ENCODE measurements around the gene CST2.
"Not testable (repeated sequence)": the region's sequence is repeated elsewhere in the genome, so short reads cannot be mapped to it uniquely, and the experiment has no call there.

Gene CST2

DNA sequence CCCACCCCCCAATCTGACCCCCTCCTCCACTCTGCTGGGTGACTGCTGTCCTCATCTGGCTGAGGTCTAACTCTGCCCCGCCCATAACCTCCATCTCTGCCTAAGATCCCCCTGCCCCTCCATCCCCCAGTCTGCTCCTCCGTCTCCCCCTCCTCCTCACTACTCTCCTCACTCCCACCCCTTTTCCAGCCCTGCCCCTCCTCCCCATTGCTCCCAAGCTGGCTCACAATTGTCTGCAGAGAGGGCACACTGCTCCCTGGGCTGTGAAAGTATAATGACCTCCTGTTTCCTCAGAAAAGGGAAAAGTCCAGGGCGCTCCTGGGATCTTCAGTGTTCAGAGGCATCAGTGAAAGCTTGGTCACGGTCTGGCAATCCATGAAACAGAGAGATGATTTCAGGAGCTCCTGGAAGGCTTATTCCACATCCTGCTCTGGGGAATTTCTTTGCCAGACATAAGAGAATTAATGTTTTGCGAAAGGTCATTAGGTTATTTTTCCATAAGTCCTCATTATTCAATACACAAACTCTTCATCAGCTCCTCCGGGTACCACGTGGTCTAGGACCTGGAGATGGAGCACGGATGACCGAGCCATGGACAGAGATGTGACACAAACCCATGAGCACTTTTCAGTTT, 31.6 kb upstream of the CST2 start:
- no CpG with 5 or more reads among the region's 9 CpGs for WGBS (ENCODE audit: insufficient coverage, insufficient read length)
- Histone ChIP-seq H3K27me3 (ENCODE audit: control insufficient read depth, insufficient read depth, low read length) (no peaks in the 10 kb centered on the region), H3K27ac (ENCODE audit: low read length) (no peak overlapping the region), H3K36me3 (ENCODE audit: control insufficient read depth, insufficient read depth, low read length) (no peaks in the 10 kb centered on the region), H3K9me3 (ENCODE audit: control insufficient read depth, insufficient read depth, low read length) (no peaks in the 10 kb centered on the region), H3K4me1 (ENCODE audit: control insufficient read depth, insufficient read depth, low read length) (no peaks in the 10 kb centered on the region), H3K4me3 (ENCODE audit: low read length) (no peak overlapping the region)
- DNase-seq (ENCODE audit: low read depth, low spot score): no peak

DNA sequence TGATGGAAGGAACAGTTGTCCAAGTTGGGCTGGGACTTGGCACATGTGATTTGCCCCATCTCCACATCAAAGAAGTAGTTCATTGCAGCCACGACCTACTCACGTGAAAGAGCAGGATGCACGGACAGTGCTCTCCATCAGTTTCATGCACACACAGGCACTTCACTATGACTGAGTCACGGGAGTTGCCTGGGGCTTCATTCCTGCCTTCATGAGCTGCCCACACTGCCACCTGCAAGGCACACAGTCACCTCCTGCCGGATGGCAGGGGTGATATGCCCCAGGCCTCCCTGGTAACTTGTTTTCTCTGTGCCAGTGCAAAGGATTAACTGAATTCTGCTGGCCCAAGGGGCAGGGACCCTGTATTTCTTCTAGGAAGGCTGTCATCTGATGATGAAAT, 30.2 kb upstream of the CST2 start:
- Histone ChIP-seq H3K36me3 (ENCODE audit: control insufficient read depth, insufficient read depth, low read length) (no peaks in the 10 kb centered on the region), H3K9me3 (ENCODE audit: control insufficient read depth, insufficient read depth, low read length) (no peaks in the 10 kb centered on the region), H3K27ac (ENCODE audit: low read length) (no peak overlapping the region), H3K4me3 (ENCODE audit: low read length) (no peak overlapping the region), H3K27me3 (ENCODE audit: control insufficient read depth, insufficient read depth, low read length) (no peaks in the 10 kb centered on the region), H3K4me1 (ENCODE audit: control insufficient read depth, insufficient read depth, low read length) (no peaks in the 10 kb centered on the region)
- no peak for DNase-seq (ENCODE audit: low read depth, low spot score)
- no CpG with 5 or more reads among the region's 5 CpGs for WGBS (ENCODE audit: insufficient coverage, insufficient read length)

DNA sequence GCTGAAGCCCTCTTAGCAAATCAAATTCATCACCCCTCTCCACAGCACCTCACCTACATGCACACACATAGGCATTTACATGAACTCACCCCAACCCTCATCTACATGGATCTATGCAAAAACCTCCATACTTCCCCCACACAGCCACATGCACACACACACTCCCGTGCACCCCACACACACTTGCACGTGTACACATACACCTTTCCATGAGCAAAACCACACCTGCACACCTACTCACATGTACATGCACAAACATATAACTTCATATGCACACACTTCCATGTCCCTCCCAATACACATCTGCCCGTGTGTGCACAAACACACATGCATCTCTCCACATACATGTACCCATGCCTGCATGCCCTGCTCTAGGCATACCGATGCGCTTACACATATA, 29.7 kb upstream of the CST2 start:
- H3K4me1 ChIP-seq (ENCODE audit: control insufficient read depth, insufficient read depth, low read length): no peaks in the 10 kb centered on the region
- no peak overlapping the region for H3K27ac ChIP-seq (ENCODE audit: low read length)
- H3K4me3 ChIP-seq (ENCODE audit: low read length): no peak overlapping the region
- WGBS (ENCODE audit: insufficient coverage, insufficient read length): no CpG with 5 or more reads among the region's 5 CpGs
- no peaks in the 10 kb centered on the region for H3K27me3 ChIP-seq (ENCODE audit: control insufficient read depth, insufficient read depth, low read length)
- DNase-seq (ENCODE audit: low read depth, low spot score): no peak
- H3K9me3 ChIP-seq (ENCODE audit: control insufficient read depth, insufficient read depth, low read length): no peaks in the 10 kb centered on the region
- H3K36me3 ChIP-seq (ENCODE audit: control insufficient read depth, insufficient read depth, low read length): no peaks in the 10 kb centered on the region

DNA sequence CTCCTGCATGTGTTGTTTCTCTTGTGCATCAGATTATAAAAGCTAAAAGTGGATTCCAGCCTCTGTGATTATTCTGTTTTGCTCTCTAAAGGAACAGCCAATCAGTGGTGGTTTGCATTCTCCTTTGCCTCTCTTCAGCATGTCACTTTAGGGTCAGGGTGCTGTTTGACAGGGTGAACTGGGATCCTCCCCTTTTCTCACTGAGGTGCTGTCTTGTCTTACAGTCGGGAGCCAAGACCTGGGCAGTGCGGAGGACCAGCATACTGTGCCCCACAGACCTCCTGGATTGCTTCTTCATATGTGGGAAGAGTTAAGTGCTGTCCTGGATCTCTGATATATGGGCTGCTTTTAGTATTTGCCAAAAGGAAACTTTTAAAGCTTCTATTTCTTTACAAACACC, 15.2 kb upstream of the CST2 start:
- no CpG with 5 or more reads among the region's 2 CpGs for WGBS (ENCODE audit: insufficient coverage, insufficient read length)
- H3K27ac ChIP-seq (ENCODE audit: low read length): no peak overlapping the region
- H3K4me3 ChIP-seq (ENCODE audit: low read length): no peak overlapping the region
- no peaks in the 10 kb centered on the region for H3K9me3 ChIP-seq (ENCODE audit: control insufficient read depth, insufficient read depth, low read length)
- no peak for DNase-seq (ENCODE audit: low read depth, low spot score)
- H3K36me3 ChIP-seq (ENCODE audit: control insufficient read depth, insufficient read depth, low read length): no peaks in the 10 kb centered on the region
- no peaks in the 10 kb centered on the region for H3K27me3 ChIP-seq (ENCODE audit: control insufficient read depth, insufficient read depth, low read length)
- no peaks in the 10 kb centered on the region for H3K4me1 ChIP-seq (ENCODE audit: control insufficient read depth, insufficient read depth, low read length)

DNA sequence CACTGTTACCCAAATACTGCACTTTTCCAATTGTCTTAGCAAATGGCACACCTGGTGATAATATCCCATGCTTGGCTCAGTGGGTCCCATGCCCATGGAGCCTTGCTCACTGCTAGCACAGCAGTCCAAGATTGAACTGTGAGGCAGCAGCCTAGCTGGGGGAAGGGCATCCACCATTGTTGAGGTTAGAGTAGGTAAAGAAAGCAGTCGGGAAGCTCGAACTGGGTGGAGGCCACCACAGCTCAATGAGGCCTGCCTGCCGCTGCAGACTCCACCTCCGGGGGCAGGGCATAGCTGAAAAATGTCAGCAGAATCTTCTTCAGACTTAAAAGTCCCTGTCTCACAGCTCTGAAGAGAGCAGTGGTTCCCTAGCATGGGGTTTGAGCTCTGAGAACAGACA, 9.2 kb upstream of the CST2 start:
- no peaks in the 10 kb centered on the region for H3K9me3 ChIP-seq (ENCODE audit: control insufficient read depth, insufficient read depth, low read length)

DNA sequence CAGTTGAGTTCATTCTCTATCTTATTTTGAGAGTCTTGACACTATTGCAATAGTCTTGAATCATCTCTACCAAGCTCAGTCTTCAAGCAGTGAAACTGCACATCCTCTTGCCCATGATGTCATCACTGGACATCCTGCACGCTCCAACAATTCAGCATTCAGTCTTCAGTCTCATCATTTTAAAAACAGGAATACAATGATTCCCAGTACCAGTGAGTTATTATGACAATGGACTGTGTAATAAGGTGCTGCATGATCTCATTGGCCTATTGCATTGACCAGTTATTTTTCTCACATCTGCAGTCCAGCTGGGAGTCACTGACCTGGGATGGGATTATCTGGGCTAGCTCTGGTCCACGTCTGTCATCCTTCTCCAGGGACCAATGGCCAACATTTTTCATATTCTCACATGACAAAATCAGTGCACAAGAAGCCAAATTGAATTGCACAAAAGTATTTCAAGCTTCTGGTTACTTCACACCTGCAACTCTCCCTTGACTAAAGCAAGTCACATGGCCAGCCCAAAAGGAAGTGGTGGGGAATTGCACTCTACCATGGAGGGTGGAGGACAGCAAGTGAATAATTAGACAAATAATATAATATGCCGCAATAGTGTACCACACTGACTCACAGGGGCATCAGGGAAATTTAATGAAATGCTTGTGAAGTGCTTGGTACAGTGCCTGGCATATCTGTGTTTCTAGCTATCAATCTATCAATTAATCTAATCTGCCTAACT, 6.4 kb upstream of the CST2 start:
- no peak for DNase-seq (ENCODE audit: low read depth, low spot score)
- WGBS (ENCODE audit: insufficient coverage, insufficient read length): no CpG with 5 or more reads among the region's 3 CpGs
- no peak overlapping the region for H3K27ac ChIP-seq (ENCODE audit: low read length)
- H3K4me3 ChIP-seq (ENCODE audit: low read length): no peak overlapping the region
- no peaks in the 10 kb centered on the region for H3K36me3 ChIP-seq (ENCODE audit: control insufficient read depth, insufficient read depth, low read length)
- no peaks in the 10 kb centered on the region for H3K9me3 ChIP-seq (ENCODE audit: control insufficient read depth, insufficient read depth, low read length)
- H3K27me3 ChIP-seq (ENCODE audit: control insufficient read depth, insufficient read depth, low read length): no peaks in the 10 kb centered on the region
- H3K4me1 ChIP-seq (ENCODE audit: control insufficient read depth, insufficient read depth, low read length): no peaks in the 10 kb centered on the region

More for the DNA sequence above, 9.2 kb upstream of the CST2 start:
- WGBS (ENCODE audit: insufficient coverage, insufficient read length): no CpG with 5 or more reads among the region's 4 CpGs
- Histone ChIP-seq H3K27me3 (ENCODE audit: control insufficient read depth, insufficient read depth, low read length) (no peaks in the 10 kb centered on the region), H3K4me1 (ENCODE audit: control insufficient read depth, insufficient read depth, low read length) (no peaks in the 10 kb centered on the region), H3K27ac (ENCODE audit: low read length) (no peak overlapping the region), H3K36me3 (ENCODE audit: control insufficient read depth, insufficient read depth, low read length) (no peaks in the 10 kb centered on the region), H3K4me3 (ENCODE audit: low read length) (no peak overlapping the region)
- DNase-seq (ENCODE audit: low read depth, low spot score): no peak

DNA sequence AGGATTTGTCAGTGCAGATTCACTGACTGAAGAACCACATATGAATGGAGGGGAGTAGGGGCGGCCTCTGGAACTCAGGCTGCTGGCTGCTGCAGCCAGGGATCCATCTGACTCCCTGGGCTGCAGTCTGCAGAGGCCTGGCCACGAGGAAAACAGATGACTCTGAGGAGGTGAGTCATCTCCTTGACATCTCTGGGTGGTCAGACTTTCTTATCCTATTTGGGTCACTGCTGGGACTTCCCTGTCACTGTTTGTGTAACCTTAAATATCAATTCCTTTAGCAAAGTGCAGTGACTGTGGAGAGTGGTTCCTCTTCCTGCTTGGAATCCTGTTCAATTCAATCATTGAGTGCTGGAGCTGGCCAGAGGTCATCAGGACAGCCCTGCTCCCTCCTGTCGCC, 5.4 kb upstream of the CST2 start:
- H3K27ac ChIP-seq (ENCODE audit: low read length); H3K4me1 ChIP-seq (ENCODE audit: control insufficient read depth, insufficient read depth, low read length); H3K27me3 ChIP-seq (ENCODE audit: control insufficient read depth, insufficient read depth, low read length); DNase-seq (ENCODE audit: low read depth, low spot score); H3K9me3 ChIP-seq (ENCODE audit: control insufficient read depth, insufficient read depth, low read length); H3K36me3 ChIP-seq (ENCODE audit: control insufficient read depth, insufficient read depth, low read length); H3K4me3 ChIP-seq (ENCODE audit: low read length): not testable (repeated sequence)
- WGBS (ENCODE audit: insufficient coverage, insufficient read length): no CpG with 5 or more reads among the region's 3 CpGs

DNA sequence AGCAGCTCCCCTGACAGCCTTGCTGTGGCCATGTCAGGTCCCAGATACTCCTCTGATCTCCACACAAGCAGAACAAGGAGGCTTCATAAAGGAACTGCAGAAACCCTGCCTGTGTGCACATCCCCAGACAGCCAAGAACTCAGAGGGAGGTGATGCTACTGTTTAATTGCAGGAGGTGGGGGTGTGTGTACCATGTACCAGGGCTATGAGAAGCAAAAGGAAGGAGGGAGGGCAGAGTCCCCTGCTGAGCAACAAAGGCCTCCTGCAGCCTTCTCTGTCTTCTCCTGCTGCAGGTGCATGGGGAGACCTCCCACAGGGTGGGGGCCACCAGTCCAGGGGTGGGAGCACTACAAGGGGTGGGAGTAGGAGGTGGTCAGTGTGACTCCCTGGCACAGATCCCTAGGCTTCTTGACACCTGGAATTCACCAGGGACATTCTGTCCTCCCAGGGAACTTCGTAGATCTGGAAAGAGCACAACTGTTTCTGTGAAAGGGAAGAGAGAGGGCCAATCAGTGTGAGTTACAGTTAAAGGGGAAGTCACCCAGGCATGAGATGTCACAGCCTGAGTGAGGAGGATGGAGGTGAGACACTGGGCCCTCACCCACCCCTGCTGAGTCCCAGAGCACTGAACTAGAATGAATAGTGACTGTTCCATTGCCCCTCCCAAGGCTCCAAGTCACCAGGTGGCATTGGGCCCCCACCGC, 2.8 kb downstream of the CST2 start:
- WGBS (ENCODE audit: insufficient coverage, insufficient read length): no CpG with 5 or more reads among the region's 2 CpGs
- no peak for DNase-seq (ENCODE audit: low read depth, low spot score)
- no peaks in the 10 kb centered on the region for H3K4me1 ChIP-seq (ENCODE audit: control insufficient read depth, insufficient read depth, low read length)
- no peaks in the 10 kb centered on the region; the same call in 1 of the 2 replicates for H3K36me3 ChIP-seq (ENCODE audit: control insufficient read depth, insufficient read depth, low read length)
- H3K4me3 ChIP-seq (ENCODE audit: low read length): no peak overlapping the region
- H3K27me3 ChIP-seq (ENCODE audit: control insufficient read depth, insufficient read depth, low read length): 0 out of 2 replicates have a peak, but pooled peaks cover 2% of the 10 kb centered on the region
- H3K9me3 ChIP-seq (ENCODE audit: control insufficient read depth, insufficient read depth, low read length): no peaks in the 10 kb centered on the region
- H3K27ac ChIP-seq (ENCODE audit: low read length): no peak overlapping the region

DNA sequence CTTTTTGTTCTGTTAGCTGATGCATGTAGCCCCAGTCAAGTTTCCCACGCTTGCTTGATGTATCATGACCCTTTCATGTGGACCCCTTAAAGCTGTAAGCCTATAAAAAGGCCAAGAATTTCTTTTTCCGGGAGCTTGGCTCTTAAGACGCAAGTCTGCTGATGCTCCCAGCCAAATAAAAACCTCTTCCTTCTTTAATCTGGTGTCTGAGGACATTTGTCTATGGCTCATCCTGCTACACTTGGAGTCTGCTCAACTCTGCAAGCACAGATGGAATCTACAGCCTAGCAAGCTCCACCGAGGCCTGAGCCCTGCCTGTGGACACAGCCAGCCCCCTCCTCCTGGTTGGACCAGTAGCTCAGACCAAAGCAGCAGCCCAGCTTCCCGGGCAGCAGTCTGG, 3.4 kb downstream of the CST2 start:
- Histone ChIP-seq H3K9me3 (ENCODE audit: control insufficient read depth, insufficient read depth, low read length) (no peaks in the 10 kb centered on the region), H3K36me3 (ENCODE audit: control insufficient read depth, insufficient read depth, low read length) (no peaks in the 10 kb centered on the region; the same call in 1 of the 2 replicates), H3K4me3 (ENCODE audit: low read length) (no peak overlapping the region), H3K27ac (ENCODE audit: low read length) (no peak overlapping the region), H3K4me1 (ENCODE audit: control insufficient read depth, insufficient read depth, low read length) (no peaks in the 10 kb centered on the region), H3K27me3 (ENCODE audit: control insufficient read depth, insufficient read depth, low read length) (0 out of 2 replicates have a peak, but pooled peaks cover 2% of the 10 kb centered on the region)
- WGBS (ENCODE audit: insufficient coverage, insufficient read length): no CpG with 5 or more reads among the region's 5 CpGs
- no peak for DNase-seq (ENCODE audit: low read depth, low spot score)

DNA sequence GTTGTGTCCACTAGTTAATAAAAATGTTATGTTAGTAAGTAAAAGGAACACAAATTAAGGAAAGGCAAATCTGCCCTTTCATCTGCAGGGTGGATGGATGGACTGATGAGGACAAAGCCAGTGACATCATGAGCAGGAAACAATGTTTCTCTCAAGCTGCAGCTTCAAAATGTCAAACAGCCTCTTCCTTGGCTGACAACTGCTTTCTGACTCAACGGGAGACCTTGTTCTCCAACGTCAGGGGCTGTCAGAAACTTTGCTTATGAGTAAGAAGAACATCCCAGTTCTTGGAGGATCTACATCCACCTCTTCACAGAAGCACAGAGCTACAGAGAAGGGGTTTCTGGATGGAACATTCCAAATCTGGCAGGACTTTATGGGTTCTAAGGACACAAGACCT, 6.0 kb downstream of the CST2 start:
- DNase-seq (ENCODE audit: low read depth, low spot score): no peak
- H3K4me1 ChIP-seq (ENCODE audit: control insufficient read depth, insufficient read depth, low read length): no peaks in the 10 kb centered on the region

More for the DNA sequence above, 6.0 kb downstream of the CST2 start:
- H3K4me3 ChIP-seq (ENCODE audit: low read length): no peak overlapping the region
- H3K27me3 ChIP-seq (ENCODE audit: control insufficient read depth, insufficient read depth, low read length): 0 out of 2 replicates have a peak, but pooled peaks cover 2% of the 10 kb centered on the region
- no peaks in the 10 kb centered on the region; the same call in 1 of the 2 replicates for H3K36me3 ChIP-seq (ENCODE audit: control insufficient read depth, insufficient read depth, low read length)
- no peaks in the 10 kb centered on the region for H3K9me3 ChIP-seq (ENCODE audit: control insufficient read depth, insufficient read depth, low read length)
- no peak overlapping the region for H3K27ac ChIP-seq (ENCODE audit: low read length)
- WGBS (ENCODE audit: insufficient coverage, insufficient read length): no CpG with 5 or more reads among the region's 2 CpGs
